ENCODE measurements around the gene SMAD7.

The SMAD7 gene

GRCh38 chr18:48893061-48893607 lies 57.6 kb downstream of the SMAD7 start:
- no peak for DNase-seq

GRCh38 chr18:48892146-48892855 lies 58.5 kb downstream of the SMAD7 start:
- no peak for DNase-seq

- no peak for DNase-seq
Measured at GRCh38 chr18:48891721-48892120, 59.0 kb downstream of the SMAD7 start.

GRCh38 chr18:48889981-48890762 lies 60.6 kb downstream of the SMAD7 start:
- no peak for DNase-seq

GRCh38 chr18:48889115-48889941 lies 61.4 kb downstream of the SMAD7 start:
- no peak for DNase-seq

GRCh38 chr18:48888773-48889080 lies 62.0 kb downstream of the SMAD7 start:
- no peak for DNase-seq

GRCh38 chr18:48887905-48888772 lies 62.6 kb downstream of the SMAD7 start:
- DNase-seq = no peak

GRCh38 chr18:48887294-48887904 lies 63.4 kb downstream of the SMAD7 start:
- no peak for DNase-seq

- DNase-seq = no peak
Measured at GRCh38 chr18:48886520-48887293, 64.1 kb downstream of the SMAD7 start.

GRCh38 chr18:48885924-48886400 lies 64.8 kb downstream of the SMAD7 start:
- DNase-seq = no peak

- DNase-seq = no peak
Measured at GRCh38 chr18:48885266-48885923, 65.4 kb downstream of the SMAD7 start.

GRCh38 chr18:48884771-48885170 lies 66.0 kb downstream of the SMAD7 start:
- no peak for DNase-seq

- no peak for DNase-seq
Measured at GRCh38 chr18:48884306-48884705, 66.5 kb downstream of the SMAD7 start.

GRCh38 chr18:48882379-48882778 lies 68.4 kb downstream of the SMAD7 start:
- no peak for DNase-seq

- DNase-seq = no peak
Measured at GRCh38 chr18:48880931-48881330, 69.8 kb downstream of the SMAD7 start.

- DNase-seq = no peak
Measured at GRCh38 chr18:48879008-48879431, 71.7 kb downstream of the SMAD7 start.

- DNase-seq = no peak
Measured at GRCh38 chr18:48878471-48878870, 72.3 kb downstream of the SMAD7 start.

- no peak for DNase-seq
Measured at GRCh38 chr18:48877941-48878340, 72.8 kb downstream of the SMAD7 start.

GRCh38 chr18:48876590-48876989 lies 74.2 kb downstream of the SMAD7 start:
- DNase-seq = no peak

GRCh38 chr18:48875942-48876511 lies 74.7 kb downstream of the SMAD7 start:
- DNase-seq = no peak
